8988T (cell line): ENCODE results near the gene UBE2B.
"Not testable (repeated sequence)": the region's sequence is repeated elsewhere in the genome, so short reads cannot be mapped to it uniquely, and the experiment has no call there.

ENCODE experiments used
- DNase-seq: peaks from one replicate; pipeline ENCODE4 v3.0.0; 2011

UBE2B gene

DNA sequence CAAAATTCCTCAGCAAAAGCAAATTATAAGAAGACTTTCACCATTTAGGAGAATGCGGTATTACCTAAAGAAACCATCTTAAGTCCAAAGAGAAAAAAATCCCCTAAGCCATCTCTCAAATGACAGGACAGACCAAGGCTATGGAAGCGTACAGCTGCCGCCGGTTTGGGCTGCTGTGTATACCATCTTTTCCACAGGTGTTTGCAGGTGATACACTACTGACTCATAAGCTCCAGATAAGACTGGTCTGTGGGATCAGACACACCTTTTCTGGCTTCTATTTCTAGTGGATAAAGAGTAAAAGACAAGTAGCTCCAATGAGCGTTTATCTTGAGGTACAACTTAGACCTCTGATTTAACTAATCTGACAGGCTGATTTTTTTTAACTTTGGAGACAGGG, 32.6 kb downstream of the UBE2B start:
- DNase-seq: no peak

DNA sequence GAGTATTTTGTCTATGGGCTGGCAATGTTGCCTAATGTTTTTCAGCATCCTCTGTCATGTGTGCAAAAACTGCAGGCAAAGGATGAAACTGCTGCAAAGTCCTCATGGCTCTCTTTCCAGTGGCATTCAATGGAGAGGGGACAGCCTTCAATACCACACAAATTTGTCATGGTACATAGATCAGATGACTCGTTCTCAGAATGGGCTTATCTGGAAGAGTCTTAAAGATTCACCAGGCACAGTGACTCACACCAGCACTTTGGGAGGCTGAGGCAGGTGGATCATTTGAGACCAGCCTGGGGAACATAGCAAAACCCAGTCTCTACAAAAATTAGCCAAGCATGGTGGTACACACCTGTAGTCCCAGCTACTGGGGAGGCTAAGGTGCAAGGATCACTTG, 35.0 kb downstream of the UBE2B start:
- no peak for DNase-seq

DNA sequence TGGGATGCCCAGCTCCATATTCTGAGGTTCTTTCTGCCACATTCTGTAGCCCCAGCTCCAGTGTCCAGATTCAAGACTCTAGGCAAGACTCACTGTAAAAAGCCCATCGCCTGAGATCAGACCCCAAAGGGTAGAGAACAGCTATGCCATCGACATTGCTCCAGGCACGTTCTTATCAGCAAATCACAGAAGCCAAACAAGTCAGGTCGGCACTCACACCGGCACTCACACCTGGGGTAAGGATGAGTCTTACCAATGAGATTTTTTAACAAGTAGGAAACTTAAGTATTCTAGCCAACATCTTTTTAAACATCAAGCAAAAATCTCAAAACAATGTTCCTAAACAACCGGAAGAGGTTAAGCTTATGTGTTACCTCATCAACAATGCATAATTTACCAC, 38.0 kb downstream of the UBE2B start:
- DNase-seq: no peak

DNA sequence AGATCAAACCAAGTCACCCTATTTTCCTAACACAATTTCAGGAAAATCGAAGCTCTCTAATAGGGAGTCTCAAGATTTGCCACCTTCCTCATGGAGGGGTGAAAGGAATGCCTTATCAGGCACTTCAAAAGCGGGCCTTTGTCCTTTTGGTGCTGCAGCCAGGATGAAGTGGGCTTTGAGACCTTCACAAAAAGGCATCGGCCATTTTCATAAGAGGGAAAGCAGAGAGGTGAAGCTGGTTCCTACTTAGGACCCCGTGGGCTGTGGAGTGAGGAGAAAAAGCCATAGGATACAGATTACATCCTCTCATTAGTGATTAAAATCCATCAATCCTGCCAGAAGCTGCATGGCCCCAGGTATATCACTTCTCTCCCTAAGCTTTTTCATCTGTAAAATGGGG, 39.5 kb downstream of the UBE2B start:
- DNase-seq: no peak

DNA sequence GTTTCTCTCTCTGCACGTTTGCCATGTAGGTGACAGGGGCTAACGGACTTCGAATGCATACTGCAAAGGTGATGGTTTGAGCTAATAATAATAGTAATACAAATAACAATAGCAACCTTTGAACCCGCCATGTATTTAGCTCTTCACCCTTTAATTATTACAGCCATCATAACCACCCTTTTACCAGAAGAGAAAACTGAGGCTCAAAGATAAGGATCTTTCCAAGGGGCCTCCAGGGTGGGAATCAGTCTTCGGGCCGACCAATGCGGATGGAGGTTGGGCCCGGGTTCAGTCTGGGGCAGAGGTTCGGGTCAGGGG, 39.8 kb downstream of the UBE2B start:
- DNase-seq: no peak

DNA sequence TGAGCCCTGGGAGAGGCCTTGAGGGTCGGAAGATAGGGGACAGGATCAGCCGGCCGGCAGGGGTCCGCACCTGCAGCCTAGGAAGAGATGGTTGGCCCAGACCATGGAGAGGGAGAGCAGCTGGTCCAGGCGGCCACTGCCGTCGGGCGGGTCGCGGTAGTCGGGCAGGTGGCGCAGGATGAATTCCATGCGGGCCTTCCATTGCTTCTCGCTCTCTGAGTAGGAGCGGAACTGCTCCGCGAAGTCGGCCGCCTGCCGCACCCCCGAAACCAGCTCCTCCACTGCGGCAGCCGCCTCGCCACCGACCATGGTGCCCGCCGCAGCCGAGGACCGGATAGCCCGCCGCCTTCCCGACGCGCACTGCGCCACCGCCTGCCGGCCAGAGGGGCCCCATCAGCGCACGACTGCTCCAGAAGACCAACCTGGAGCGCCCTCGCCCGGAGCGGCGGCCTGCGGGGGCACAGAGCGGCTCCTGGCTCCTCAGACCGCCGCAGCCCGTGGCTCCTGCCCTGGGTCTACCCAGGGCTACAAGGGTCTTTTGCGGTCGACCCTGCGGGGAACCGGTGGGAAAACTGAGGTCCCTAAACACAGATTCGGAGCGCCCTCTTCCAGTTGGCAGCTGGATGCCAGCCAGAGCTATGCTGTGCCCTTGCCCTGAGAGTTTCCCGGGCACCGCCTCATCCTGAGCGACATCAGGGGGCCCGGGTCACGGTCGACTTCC, 40.3 kb downstream of the UBE2B start, which contains the start of gene CDKN2AIPNL:
Gene CDKN2AIPNL, minus strand, starts transcription at position 336 of the 721 bp plus-strand sequence. Its CDS starts 27 bp downstream, at position 309.
- peak; percentile 87 for DNase-seq

DNA sequence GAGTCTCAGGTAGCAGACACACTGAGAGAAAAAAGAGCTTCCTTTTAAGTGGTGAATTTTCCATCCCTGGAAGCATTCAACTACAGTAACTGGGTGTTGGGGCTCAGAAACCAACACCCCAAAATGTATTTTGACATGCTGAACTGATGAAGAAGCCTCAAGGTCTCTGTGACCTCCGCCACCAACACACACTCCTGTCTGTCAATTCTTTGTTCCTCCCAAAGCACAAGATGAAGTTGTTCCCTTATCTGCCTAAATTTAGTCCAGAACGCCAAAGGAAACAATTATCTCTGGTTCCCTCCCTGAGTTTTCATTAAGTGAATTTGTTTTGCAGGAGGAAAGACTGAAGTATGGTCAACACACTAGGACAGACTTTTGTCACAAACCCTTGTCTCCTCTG, 41.7 kb downstream of the UBE2B start:
- no peak for DNase-seq

DNA sequence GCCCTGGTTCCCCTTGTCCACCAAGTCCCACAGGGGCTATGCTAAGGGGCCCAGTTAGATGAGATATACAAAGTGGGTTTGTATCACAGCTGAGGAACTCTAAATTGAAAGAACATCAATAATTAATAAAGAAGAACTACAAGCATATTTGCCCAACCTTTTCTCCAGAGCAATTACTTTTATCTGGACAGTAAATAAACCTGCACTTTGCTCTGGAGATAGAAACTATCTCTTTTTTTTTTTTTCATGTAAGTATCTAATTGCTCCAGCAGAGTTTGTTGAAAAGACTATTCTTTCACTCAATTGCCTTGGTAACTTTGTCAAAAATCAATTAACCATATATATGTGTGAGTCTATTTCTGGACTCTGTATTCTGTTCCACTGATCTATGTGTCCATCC, 46.3 kb downstream of the UBE2B start:
- no peak for DNase-seq

DNA sequence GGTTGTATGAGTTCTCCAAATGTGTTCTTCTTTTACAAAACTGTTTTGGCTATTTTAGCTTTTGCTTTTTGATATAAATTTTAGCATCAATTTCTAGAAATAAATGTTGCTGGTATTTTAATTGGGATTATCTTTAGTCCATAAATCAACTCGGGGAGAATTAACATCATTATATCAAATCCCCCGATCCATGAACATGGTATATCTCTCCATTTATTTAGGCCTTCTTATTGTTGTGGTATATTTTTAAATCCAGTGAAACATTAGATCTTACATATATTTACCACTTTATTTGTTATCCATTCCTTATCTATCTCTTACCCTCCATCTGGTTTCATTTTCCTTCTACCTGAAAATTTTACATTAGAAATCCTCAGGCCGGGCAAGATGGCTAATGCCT, 47.6 kb downstream of the UBE2B start:
- no peak for DNase-seq

DNA sequence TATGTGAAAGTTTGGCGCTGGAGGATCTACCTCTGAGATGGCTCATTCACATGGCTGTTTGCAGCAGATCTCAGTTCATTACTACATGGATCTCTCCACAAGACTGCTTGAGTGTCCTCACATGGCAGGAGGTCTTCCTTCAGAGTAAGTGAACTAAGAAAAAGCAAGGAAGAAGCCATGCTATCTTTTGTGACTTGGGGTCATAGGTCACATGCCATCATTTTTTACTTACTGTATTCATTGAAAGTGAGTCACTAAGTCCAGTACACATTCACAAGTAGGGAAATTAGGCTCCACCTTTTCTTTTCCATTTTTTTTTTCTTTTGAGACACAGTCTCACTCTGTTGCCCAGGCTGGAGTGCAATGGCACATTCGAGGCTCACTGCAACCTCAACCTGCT, 49.0 kb downstream of the UBE2B start:
- DNase-seq: no peak

DNA sequence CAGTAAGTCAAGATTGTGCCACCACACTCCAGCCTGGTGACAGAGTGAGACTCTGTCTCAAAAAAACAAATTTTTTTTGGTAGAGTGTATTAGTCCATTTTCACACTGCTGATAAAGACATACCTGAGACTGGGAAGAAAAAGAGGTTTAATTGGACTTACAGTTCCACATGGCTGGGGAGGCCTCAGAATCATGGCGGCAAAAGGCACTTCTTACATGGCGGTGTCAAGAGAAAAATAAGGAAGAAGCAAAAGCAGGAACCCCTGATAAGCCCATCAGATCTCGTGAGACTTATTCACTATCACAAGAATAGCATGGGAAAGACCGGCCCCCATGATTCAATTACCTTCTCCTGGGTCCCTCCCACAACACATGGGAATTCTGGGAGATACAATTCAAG, 49.7 kb downstream of the UBE2B start:
- DNase-seq: not testable (repeated sequence)

DNA sequence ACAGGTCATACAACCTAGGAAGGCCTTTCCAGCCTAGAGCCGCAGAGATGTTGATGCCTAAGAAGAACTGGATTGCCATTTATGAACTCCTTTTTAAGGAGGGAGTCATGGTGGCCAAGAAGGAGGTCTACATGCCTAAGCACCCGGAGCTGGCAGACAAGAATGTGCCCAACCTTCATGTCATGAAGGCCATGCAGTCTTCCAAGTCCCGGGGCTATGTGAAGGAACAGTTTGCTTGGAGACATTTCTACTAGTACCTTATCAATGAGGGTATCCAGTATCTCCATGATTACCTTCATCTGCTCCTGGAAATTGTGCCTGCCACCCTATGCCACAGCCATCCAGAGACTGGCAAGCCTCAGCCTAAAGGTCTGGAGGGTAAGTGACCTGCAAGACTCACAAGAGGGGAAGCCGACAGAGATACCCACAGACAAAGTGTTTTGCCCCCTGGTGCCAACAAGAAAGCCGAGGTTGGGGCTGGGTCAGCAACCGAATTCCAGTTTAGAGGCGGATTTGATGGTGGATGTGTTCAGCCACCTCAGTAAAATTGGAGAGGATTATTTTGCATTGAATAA, 51.5 kb downstream of the UBE2B start:
- no peak for DNase-seq

DNA sequence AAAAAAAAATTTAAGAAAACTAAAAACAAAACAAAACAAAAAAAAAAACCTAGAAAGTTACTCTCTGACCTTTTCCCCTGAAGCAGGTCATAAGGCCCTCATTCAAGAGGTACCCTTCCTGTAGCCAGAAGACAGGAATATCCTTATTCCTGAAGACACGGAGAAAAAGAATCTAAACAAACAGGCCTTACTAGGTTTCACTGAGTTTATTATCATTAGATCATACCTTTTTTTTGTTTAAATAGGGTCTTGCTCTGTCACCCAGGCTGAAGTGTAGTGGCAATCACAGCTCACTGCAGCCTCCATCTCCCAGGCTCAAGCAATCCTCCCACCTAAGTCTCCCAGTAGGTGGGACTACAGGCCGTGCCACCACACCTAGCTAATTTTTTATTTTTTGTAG, 52.0 kb downstream of the UBE2B start:
- no peak for DNase-seq

DNA sequence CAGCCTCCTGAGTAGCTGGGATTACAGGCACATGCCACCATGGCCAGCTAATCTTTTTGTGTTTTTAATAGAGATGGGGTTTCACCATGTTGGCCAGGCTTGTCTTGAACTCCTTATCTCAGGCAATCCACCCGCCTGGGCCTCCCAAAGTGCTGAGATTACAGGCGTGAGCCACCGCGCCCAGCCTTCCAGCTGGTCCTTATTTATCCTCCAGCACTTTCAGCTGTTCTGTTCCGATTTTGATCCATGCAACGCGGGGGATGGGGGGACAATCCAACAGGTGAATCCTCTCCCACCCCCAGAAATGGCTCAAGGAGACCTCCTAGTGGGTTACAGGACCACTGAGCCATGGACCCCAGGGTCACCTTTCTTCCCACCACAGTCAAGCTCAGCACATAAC, 55.0 kb downstream of the UBE2B start:
- DNase-seq: no peak

DNA sequence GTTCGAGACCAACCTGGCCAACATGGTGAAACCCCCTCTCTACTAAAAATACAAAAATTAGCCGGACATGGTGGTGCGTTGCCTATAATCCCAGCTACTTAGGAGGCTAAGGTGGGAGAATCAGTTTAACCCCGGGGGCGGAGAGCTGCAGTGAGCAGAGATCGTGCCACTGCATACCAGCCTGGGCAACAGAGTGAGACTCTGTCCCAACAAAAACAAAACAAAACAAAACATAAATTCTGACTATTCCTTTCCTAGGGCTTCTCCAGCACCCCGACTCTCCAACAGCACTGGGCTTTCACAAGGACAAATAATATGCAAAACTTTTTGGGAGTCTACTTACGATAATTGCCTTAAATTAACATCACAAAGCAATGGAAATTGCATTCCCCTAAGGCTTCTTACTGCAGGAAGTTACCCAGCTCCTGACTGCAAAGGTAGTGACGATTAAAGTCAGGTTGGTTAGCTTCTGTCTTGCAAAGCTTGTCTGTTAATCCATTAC, 56.2 kb downstream of the UBE2B start:
- no peak for DNase-seq

DNA sequence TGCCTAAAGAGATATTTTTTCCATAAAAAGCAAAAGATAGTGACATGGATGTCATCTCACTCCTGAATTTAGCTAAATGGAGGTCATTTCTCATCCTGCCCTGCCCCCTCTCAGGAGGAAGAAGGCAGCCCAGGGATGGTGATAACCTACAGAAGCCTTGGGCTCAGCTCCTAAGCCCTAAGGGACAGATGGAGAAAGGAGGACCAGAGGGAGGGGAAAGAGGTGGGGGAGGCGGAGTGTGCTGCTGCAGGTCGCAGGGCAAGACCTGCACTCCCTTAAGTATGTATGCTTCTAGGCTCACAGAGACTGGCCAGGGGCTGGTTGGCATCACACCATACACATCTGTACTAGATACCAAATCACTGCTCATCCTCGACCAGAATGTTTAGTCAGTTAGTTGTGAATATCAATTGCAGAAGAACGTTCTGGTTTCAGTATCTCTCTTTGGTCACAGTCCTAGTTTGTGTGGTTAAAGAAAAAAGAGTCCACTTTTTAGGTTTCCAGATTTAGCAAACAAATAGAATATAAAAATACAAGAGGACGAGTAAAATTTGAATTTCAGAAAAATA, 58.7 kb downstream of the UBE2B start:
- DNase-seq: no peak

DNA sequence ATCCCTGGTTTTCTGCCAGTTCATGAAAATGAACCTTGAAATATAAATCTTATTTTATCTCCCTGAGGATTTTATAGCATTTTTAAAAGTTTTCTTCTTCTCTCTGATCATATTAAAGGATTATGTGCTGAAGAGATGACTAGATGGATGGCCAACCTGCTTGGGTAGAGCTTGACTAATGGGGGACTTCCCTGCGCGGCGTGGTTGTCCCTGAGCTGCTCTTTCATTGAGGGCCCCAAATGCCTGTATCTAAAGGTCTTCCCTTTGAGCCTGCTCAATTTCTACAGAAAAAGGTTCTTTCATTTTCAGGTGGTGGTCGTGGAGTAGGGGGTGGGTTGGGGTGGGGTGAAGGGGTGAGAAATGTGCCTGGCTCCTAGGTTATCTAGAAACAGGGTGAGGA, 60.8 kb downstream of the UBE2B start:
- no peak for DNase-seq

DNA sequence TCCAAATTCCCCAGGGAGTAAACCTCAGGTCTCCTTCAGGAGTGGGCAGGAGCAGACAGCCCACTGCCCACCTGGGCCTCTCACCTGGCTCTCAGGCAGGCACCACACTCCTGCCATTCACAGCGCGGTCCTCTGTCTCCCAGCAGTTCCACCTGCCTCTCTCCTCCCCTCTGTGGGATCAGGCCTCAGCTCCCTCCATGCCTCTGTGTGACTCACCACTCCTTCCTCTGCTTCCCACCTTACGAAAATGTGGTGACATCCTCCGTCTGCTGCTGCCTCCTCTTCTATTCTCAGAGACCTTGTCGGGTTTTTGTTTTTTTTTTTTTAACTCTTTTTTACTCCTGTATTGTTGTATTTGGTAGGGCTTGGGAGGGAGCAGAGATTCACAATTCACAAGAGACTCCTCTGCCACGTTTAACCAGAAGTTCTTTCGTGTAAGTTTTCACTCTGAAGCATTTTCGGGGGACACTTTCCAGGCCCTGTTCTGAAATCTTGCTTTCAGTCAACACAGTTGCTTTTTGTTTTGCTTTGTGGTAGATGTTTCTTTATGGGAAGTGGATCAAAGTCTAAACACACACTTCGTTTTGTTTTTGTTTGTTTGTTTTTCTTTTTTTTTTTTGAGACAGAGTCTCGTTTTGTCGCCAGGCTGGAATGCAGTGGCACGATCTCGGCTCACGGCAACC, 61.4 kb downstream of the UBE2B start:
- DNase-seq: no peak

DNA sequence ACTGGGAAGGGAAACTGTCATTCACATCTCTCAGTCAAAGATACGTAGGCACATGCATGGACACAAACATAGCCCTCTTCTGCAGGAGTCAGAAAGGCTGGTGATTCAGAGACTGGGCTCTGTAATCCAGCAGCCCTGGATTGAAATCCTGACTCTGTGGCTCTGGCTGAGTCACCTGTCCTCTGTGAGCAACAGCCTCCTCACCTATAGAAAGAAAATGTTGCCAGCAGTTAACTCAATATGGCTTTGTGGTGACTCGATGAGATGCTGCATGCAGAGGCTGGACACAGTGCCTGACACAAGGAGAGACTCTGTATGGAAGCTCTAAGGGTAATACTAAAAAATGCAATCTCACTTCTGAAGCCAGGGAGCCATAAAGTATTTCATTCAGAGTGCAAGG, 64.2 kb downstream of the UBE2B start:
- DNase-seq: no peak

DNA sequence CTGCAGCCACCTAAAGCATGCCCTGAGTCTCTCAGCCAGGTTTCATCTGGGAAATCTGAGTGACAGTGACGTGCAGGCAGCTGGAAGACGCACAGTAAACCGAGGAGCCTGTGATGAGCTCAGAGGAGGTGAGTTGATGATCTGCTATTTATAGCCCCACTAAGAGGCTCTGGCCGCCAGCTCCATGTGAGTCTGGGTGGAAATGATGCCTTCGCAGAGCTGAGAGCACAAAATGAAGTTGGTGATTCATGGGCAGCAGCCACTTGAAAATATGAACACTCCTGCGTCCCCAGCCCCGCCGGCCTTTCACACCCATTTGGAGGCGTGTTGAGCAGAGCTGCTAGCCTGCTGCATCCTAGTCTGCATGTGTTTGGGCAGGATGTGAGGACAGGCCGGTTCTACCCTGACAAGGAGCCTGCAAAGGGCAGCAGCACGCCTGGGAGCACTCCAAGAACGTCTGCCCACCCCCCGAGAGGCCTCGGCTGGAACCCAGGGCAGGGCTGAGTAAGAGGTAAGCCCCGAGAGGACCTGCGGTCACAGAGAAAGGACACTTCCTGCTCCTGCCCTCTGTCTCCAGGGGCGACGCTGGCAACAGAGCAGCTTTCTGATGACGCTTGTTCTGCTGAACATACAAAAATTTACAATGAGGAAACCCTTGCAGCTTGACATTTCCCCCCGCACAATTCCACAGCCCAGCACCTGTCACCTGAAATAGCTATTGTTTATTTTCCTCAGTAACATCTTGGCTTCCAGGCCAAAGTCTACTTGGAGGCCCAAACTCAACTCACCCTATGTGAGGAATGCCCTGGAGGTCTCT, 65.4 kb downstream of the UBE2B start:
- no peak for DNase-seq

DNA sequence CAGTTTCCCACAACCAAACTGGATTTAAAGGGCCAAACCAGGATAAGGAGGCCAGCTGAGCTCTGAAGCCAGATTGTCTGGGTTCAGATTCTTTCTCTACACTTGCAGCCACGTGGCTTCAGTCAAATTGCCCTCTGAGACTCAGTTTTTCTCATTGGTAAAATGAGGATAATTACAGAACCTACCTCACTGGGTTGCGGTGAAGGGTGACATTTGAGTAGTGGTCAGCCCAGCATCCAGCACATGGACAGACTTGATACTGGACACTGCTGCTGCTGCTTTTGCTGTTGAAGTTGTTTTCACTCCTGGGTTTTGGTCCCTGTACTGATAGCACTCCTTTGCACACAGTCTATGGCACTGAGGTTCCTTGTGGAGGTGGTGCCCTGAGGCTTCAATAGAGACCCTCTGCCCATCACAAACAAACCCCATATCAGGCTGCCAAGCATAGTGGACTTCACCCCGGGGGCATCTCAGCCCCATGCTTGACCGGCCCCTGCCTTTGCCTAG, 66.0 kb downstream of the UBE2B start:
- DNase-seq: no peak

DNA sequence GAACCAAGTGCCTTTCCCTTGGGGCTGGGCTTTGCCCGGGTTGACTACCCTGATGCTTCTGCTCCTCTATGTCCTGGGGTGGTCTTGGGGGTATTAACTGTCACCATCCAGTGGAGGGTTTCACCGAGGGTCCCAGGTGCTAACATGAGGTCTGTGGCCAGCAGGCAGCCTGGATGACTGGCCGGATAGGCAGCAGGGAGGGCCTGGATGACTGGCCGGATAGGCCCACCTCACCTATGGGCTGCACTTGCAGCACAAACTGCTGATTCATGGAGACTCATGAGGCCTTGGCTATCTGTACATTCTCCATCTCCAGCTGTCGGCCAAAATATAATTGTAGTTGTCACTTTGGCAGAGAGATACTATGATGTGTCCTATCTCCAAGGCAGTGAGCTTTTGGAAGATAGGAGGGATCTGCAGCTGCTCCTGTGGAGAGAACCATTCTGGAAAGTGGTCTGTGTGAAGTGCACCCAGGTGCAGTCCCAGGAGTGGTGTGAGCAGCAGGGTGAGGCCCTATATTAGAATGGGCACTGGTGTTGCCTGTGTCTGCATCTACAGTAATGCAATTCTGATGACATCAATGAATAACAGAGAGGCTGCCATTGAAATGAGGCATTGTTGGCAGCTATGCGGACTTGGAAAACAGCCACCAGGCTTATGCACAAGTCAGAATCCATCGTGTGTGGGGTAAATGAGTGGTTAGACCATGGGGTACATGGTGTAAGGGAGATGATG, 66.6 kb downstream of the UBE2B start:
- DNase-seq: no peak
